ENCODE results near the gene NEAT1. TPM values are rescaled to one million over a fixed set of nuclear protein-coding genes. Genes with fewer than 3 reads are reported as not detected.

The NEAT1 gene
- total and polyA plus RNA-seq, 9 of the 15 experiments (the other 6 are each of a cell fraction or from before 2014, with no cell fraction given): 20.1 to 389 (median 62.8) TPM

DNA sequence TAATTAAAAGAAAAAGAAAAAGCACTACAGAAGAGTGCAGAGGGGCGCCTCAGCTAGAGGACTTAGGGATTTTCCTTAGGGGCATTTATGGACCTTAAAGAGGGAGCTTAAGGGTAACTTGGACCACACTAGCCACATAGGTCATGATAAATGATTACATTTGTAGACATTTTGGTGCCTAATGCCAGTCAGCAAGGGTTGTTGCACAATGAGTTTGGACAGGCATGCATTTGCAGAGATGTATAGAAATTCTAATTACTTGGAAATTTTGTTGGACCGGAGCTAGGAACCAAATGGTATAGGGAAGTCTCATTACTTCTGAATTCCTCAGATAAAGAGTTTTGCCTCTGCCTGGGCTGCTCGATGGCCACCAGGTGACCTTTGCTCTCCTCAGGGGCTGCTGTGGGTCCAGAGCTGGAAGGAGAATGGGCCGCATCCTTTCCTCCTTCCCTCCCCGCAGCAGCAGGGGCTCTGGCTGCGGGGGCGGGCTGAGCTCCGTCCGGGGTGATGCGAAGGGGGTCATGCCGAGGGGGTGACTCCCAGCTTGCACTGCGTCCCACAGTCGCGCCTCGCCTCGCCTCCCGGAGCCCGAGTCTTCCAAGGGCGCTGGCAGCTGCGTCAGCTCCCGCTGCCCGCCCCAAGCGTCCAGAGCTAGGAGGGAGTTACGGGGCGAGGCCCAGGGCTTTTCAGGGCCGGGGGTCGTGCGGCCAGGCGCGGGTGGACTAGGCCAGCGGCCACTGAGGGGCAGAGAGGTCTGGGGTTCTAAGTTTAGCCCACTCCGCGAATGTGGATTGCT, 56.0 kb downstream of the NEAT1 start (continued):
- TF ChIP-seq, protein P1, sequence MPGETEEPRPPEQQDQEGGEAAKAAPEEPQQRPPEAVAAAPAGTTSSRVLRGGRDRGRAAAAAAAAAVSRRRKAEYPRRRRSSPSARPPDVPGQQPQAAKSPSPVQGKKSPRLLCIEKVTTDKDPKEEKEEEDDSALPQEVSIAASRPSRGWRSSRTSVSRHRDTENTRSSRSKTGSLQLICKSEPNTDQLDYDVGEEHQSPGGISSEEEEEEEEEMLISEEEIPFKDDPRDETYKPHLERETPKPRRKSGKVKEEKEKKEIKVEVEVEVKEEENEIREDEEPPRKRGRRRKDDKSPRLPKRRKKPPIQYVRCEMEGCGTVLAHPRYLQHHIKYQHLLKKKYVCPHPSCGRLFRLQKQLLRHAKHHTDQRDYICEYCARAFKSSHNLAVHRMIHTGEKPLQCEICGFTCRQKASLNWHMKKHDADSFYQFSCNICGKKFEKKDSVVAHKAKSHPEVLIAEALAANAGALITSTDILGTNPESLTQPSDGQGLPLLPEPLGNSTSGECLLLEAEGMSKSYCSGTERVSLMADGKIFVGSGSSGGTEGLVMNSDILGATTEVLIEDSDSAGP (CRISPR knock-in tag; IDR thresholded peaks at IDR 0.05): no peak
- TF ChIP-seq ZNF444 (CRISPR knock-in tag; IDR thresholded peaks at IDR 0.05) (no peak), KDM1A (IDR thresholded peaks at IDR 0.05) (peak; percentile 11 to 38; a peak in 2 of 4 replicates), HMGN3 (IDR thresholded peaks at IDR 0.05; ENCODE audit: borderline replicate concordance, extremely low read depth, insufficient read length, low read depth, low read length) (peak; percentile 88), MCM2 (IDR thresholded peaks at IDR 0.05; ENCODE audit: low read depth) (no peak), PHTF2 (CRISPR knock-in tag; IDR thresholded peaks at IDR 0.05) (no peak), ZC3H11A (IDR thresholded peaks at IDR 0.05; ENCODE audit: low read depth, low read length) (no peak), ZNF23 (CRISPR knock-in tag; IDR thresholded peaks at IDR 0.05) (no peak), ZNF224 (CRISPR knock-in tag; IDR thresholded peaks at IDR 0.05) (no peak), SETDB1 (IDR thresholded peaks at IDR 0.05; ENCODE audit: low read length) (no peak), MAFG (tag; conservative IDR thresholded peaks at IDR 0.05) (no peak), EGR1 (conservative IDR thresholded peaks at IDR 0.05) (peak; percentile 99), FOXO4 (CRISPR knock-in tag; IDR thresholded peaks at IDR 0.05) (no peak), SMARCE1 (IDR thresholded peaks at IDR 0.05) (no peak), XRCC4 (IDR thresholded peaks at IDR 0.05; ENCODE audit: extremely low read depth, insufficient read depth, insufficient read length) (no peak), BCOR (IDR thresholded peaks at IDR 0.05) (peak; percentile 12; the same call in 1 of the 2 replicates), MCM7 (IDR thresholded peaks at IDR 0.05) (no peak), HDAC2 (IDR thresholded peaks at IDR 0.05) (peak; percentile 52; the same call in 1 of the 2 replicates), DLX4 (CRISPR knock-in tag; IDR thresholded peaks at IDR 0.05) (no peak), MED1 (CRISPR knock-in tag; IDR thresholded peaks at IDR 0.05; ENCODE audit: borderline replicate concordance) (no peak), ZSCAN29 (IDR thresholded peaks at IDR 0.05) (no peak), RBM39 (optimal IDR thresholded peaks at IDR 0.05; ENCODE audit: low read depth, low read length) (no peak), RAD51 (IDR thresholded peaks at IDR 0.05; ENCODE audit: borderline replicate concordance, low read depth) (no peak), CXXC5 (CRISPR knock-in tag; IDR thresholded peaks at IDR 0.05) (peak; percentile 73)
- TF ChIP-seq, protein P2, sequence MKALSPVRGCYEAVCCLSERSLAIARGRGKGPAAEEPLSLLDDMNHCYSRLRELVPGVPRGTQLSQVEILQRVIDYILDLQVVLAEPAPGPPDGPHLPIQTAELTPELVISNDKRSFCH (CRISPR knock-in tag; IDR thresholded peaks at IDR 0.05): no peak
- TF ChIP-seq, protein P2 (tag; IDR thresholded peaks at IDR 0.05): no peak
- TF ChIP-seq, protein P3, sequence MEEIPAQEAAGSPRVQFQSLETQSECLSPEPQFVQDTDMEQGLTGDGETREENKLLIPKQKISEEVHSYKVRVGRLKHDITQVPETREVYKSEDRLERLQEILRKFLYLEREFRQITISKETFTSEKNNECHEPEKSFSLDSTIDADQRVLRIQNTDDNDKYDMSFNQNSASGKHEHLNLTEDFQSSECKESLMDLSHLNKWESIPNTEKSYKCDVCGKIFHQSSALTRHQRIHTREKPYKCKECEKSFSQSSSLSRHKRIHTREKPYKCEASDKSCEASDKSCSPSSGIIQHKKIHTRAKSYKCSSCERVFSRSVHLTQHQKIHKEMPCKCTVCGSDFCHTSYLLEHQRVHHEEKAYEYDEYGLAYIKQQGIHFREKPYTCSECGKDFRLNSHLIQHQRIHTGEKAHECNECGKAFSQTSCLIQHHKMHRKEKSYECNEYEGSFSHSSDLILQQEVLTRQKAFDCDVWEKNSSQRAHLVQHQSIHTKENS (CRISPR knock-in tag; IDR thresholded peaks at IDR 0.05): no peak

All from K562 (cell line).